RWPE2 (cell line): ENCODE measurements around the gene EML6.

Source experiments
- ATAC-seq: fragments of 200-7000 bp; cut with Tn5 transposase; 3 replicates; pipeline ENCODE4 v1.9.1; 2021; ENCODE audit warnings: low read depth
- DNase-seq: peaks from one replicate; pipeline ENCODE4 v3.0.0-alpha.2; 2020; ENCODE audit warnings: low spot score
- H3K27ac ChIP-seq: fragments of 450-650 bp; 2 replicates; pipeline ENCODE4 v1.5.1; 2017; ENCODE audit warnings: mild to moderate bottlenecking; ENCODE audit not compliant: poor library complexity, severe bottlenecking
- H3K27me3 ChIP-seq: fragments of 250-450 bp; sonication (Bioruptor Pico); 2 replicates; pipeline ENCODE4 v1.5.1; 2021; ENCODE audit warnings: mild to moderate bottlenecking, moderate library complexity; ENCODE audit not compliant: insufficient read depth, poor library complexity, severe bottlenecking
- H3K36me3 ChIP-seq: fragments of 250-450 bp; sonication (Bioruptor Pico); 2 replicates; pipeline ENCODE4 v1.5.1; 2020; ENCODE audit warnings: low read depth, mild to moderate bottlenecking, moderate library complexity
- H3K4me1 ChIP-seq: fragments of 250-450 bp; sonication (Bioruptor Pico); 2 replicates; pipeline ENCODE4 v1.5.1; 2021; ENCODE audit warnings: mild to moderate bottlenecking, moderate library complexity; ENCODE audit not compliant: insufficient read depth, poor library complexity, severe bottlenecking
- H3K4me3 ChIP-seq: fragments of 250-450 bp; sonication (Bioruptor Pico); 2 replicates; pipeline ENCODE4 v1.5.1; 2021; ENCODE audit warnings: mild to moderate bottlenecking, moderate library complexity; ENCODE audit not compliant: severe bottlenecking
- H3K9me3 ChIP-seq: fragments of 250-450 bp; sonication (Bioruptor Pico); 2 replicates; pipeline ENCODE4 v1.5.1; 2021; ENCODE audit warnings: mild to moderate bottlenecking, moderate library complexity; ENCODE audit not compliant: severe bottlenecking
- CTCF ChIP-seq: fragments of 450-650 bp; IDR thresholded peaks from one replicate; pipeline ENCODE4 v1.5.1; 2017; ENCODE audit warnings: mild to moderate bottlenecking, moderate library complexity; ENCODE audit not compliant: poor library complexity, severe bottlenecking

EML6 gene

GRCh38 chr2:54704688-54705605, 18.5 kb upstream of the EML6 start:
- no peak overlapping the region for H3K4me3 ChIP-seq
- TF ChIP-seq CTCF = peak; percentile 82
- no peaks in the 10 kb centered on the region for H3K4me1 ChIP-seq
- H3K36me3 ChIP-seq = no peaks in the 10 kb centered on the region
- no peak overlapping the region for H3K27ac ChIP-seq
- no peaks in the 10 kb centered on the region for H3K27me3 ChIP-seq
- H3K9me3 ChIP-seq = no peaks in the 10 kb centered on the region
- ATAC-seq (peak; percentile 70), DNase-seq (no peak)

- Histone ChIP-seq H3K27me3 (no peaks in the 10 kb centered on the region), H3K4me1 (no peaks in the 10 kb centered on the region)
- ATAC-seq = no peak
Observed at GRCh38 chr2:54706622-54707021, 16.8 kb upstream of the EML6 start.

GRCh38 chr2:54708584-54709335, 14.7 kb upstream of the EML6 start:
- Histone ChIP-seq H3K4me3 (no peak overlapping the region), H3K27ac (no peak overlapping the region)
- ATAC-seq = peak; percentile 43; the same call in 2 of the 3 replicates

More at GRCh38 chr2:54706622-54707021, 16.8 kb upstream of the EML6 start:
- Histone ChIP-seq H3K27ac (no peak overlapping the region), H3K36me3 (no peaks in the 10 kb centered on the region), H3K9me3 (no peaks in the 10 kb centered on the region), H3K4me3 (no peak overlapping the region)
- no peak for TF ChIP-seq CTCF
- no peak for DNase-seq

GRCh38 chr2:54709336-54709809, 14.1 kb upstream of the EML6 start:
- TF ChIP-seq CTCF = no peak
- peak; percentile 55 for ATAC-seq
- H3K4me3 ChIP-seq = no peak overlapping the region

More at GRCh38 chr2:54708584-54709335, 14.7 kb upstream of the EML6 start:
- Histone ChIP-seq H3K27me3 (no peaks in the 10 kb centered on the region), H3K36me3 (no peaks in the 10 kb centered on the region), H3K9me3 (no peaks in the 10 kb centered on the region), H3K4me1 (no peaks in the 10 kb centered on the region)
- no peak for TF ChIP-seq CTCF
- DNase-seq = no peak

More at GRCh38 chr2:54709336-54709809, 14.1 kb upstream of the EML6 start:
- H3K9me3 ChIP-seq = no peaks in the 10 kb centered on the region
- no peaks in the 10 kb centered on the region for H3K27me3 ChIP-seq
- DNase-seq = no peak
- no peaks in the 10 kb centered on the region for H3K36me3 ChIP-seq
- no peaks in the 10 kb centered on the region for H3K4me1 ChIP-seq
- H3K27ac ChIP-seq = no peak overlapping the region
